T-cell (primary cell): Measurements from ENCODE around the gene AKAP13. TPM values are rescaled to one million over a fixed set of nuclear protein-coding genes. Genes with fewer than 3 reads are reported as not detected.

ENCODE experiments used
- ATAC-seq, 4 experiments: fragments of 200-7000 bp in 3 of 4; fragments of 150-1000 bp in 1 of 4; cut with Tn5 transposase; replicated peaks in 1 of 4; 1 replicate in 3 of 4; 2 replicates in 1 of 4; pipeline ENCODE4 v1.10.0; 2021; ENCODE audit warnings: moderate library complexity in 3 of 4, mild to moderate bottlenecking in 2 of 4, moderate number of reproducible peaks in 1 of 4
- CTCF ChIA-PET, 2 donors: fragments of 300-600 bp; sonication (Branson Sonifier 250); formaldehyde crosslinking; loops; one replicate each; lab custom pipeline; 2022; ENCODE audit warnings: antibody characterized with exemption in 2 of 2; lab: Charles Lee
- POLR2A ChIA-PET, 2 donors: fragments of 300-600 bp; sonication (Branson Sonifier 250); formaldehyde crosslinking; loops; one replicate each; lab custom pipeline; 2022; ENCODE audit warnings: antibody characterized with exemption in 2 of 2; lab: Charles Lee
- DNase-seq, 35 experiments: peaks; one replicate each; pipeline versions ENCODE4 v3.0.0 to v3.0.0-alpha.2; 2013 to 2023
- H3K27ac ChIP-seq: one replicate; pipeline ENCODE4 v1.5.1; 2013; ENCODE audit warnings: low read length
- H3K27me3 ChIP-seq, 2 experiments: replicated peaks in 1 of 2; 1 replicate in 1 of 2; 2 replicates in 1 of 2; pipeline versions ENCODE4 v1.6.1 to v1.7.0; 2013; ENCODE audit warnings: low read length in 1 of 2, mixed read lengths in 1 of 2; ENCODE audit not compliant: control insufficient read depth in 2 of 2, insufficient read depth in 2 of 2; ENCODE audit errors: extremely low read depth in 1 of 2
- H3K36me3 ChIP-seq, 2 donors: 1 replicate in 1 of 2; 2 replicates in 1 of 2; pipeline versions ENCODE4 v1.6.1 to v1.7.0; 2013; ENCODE audit warnings: low read length in 1 of 2; ENCODE audit not compliant: control insufficient read depth in 2 of 2, insufficient read depth in 1 of 2; ENCODE audit errors: extremely low read depth in 1 of 2
- H3K4me1 ChIP-seq, 2 experiments: 1 replicate in 1 of 2; 2 replicates in 1 of 2; pipeline versions ENCODE4 v1.6.1 to v1.7.0; 2013; ENCODE audit warnings: low read length in 2 of 2, mixed read lengths in 1 of 2; ENCODE audit not compliant: insufficient read depth in 2 of 2, control insufficient read depth in 1 of 2; ENCODE audit errors: extremely low read depth in 1 of 2
- H3K4me3 ChIP-seq, 2 donors: 1 replicate in 1 of 2; 2 replicates in 1 of 2; pipeline versions ENCODE4 v1.5.1 to v1.7.0; 2013; ENCODE audit warnings: mild to moderate bottlenecking in 2 of 2, low read length in 1 of 2, moderate library complexity in 1 of 2; ENCODE audit not compliant: control insufficient read depth in 1 of 2; ENCODE audit errors: extremely low read depth in 1 of 2
- H3K9me3 ChIP-seq: 2 replicates; pipeline ENCODE4 v1.7.0; 2013
- H3K27ac Mint-ChIP-seq, 2 donors: one replicate each; pipeline ENCODE4 v1.8.0; 2020 to 2021; ENCODE audit warnings: mild to moderate bottlenecking in 2 of 2, mixed read lengths in 2 of 2
- H3K27me3 Mint-ChIP-seq, 2 donors: one replicate each; pipeline ENCODE4 v1.8.0; 2021 to 2022; ENCODE audit warnings: mixed read lengths in 2 of 2
- H3K36me3 Mint-ChIP-seq: one replicate; pipeline ENCODE4 v1.8.0; 2021; ENCODE audit warnings: mixed read lengths
- H3K4me1 Mint-ChIP-seq, 3 donors: one replicate each; pipeline ENCODE4 v1.8.0; 2020 to 2022; ENCODE audit warnings: mixed read lengths in 3 of 3, mild to moderate bottlenecking in 1 of 3
- H3K4me3 Mint-ChIP-seq, 3 donors: one replicate each; pipeline ENCODE4 v1.8.0; 2020 to 2022; ENCODE audit warnings: mild to moderate bottlenecking in 3 of 3, mixed read lengths in 3 of 3, moderate library complexity in 3 of 3
- H3K9me3 Mint-ChIP-seq, 3 donors: one replicate each; pipeline ENCODE4 v1.8.0; 2020 to 2022; ENCODE audit warnings: mixed read lengths in 3 of 3
- WGBS: methylation state at CpG from one replicate; pipeline ENCODE4 v1.1.5; 2013; ENCODE audit warnings: missing lambda C conversion rate; ENCODE audit not compliant: insufficient coverage; 5-methylcytosine and 5-hydroxymethylcytosine counted together
- total RNA-seq, 35 experiments: library from RNA in 6 of 35; stranded (reverse) in 6 of 35; fragments of 120-200 nt in 1 of 35; gene quantifications; one replicate each; pipeline versions ENCODE4 v1.2.1 to v1.2.4 and lab custom pipeline; 2013 to 2026

The AKAP13 gene
- total RNA-seq, 5 donors from 2014 or later (not counting 1 experiment from before 2014, with no cell fraction given): 232 to 391 (median 281) TPM

- WGBS: 62% methylated on average over 10 of the region's 15 CpGs
- Histone ChIP-seq H3K4me3 (no peak overlapping the region), H3K27ac (no peak overlapping the region), H3K27me3 (no peaks in the 10 kb centered on the region), H3K4me1 (peaks cover 3 to 22% of the 10 kb centered on the region in 2 experiments), H3K36me3 (peaks cover 9 to 21% of the 10 kb centered on the region in 2 donors), H3K9me3 (no peaks in the 10 kb centered on the region)
- H3K9me3 Mint-ChIP-seq: no peaks in the 10 kb centered on the region
- no peaks in the 10 kb centered on the region for H3K27me3 Mint-ChIP-seq
- ChIA-PET CTCF (no interaction called here), POLR2A (no interaction called here)
- ATAC-seq (peak; percentile 37 to 67 (median 45)), DNase-seq (peak in 21 of 35 experiments; percentile 4 to 37 (median 17))
- H3K27ac Mint-ChIP-seq: peak overlapping the region; percentile 57 to 81
- H3K36me3 Mint-ChIP-seq: peaks cover 10% of the 10 kb centered on the region
- no peak overlapping the region for H3K4me3 Mint-ChIP-seq
- peaks cover 32 to 40% (median 36%) of the 10 kb centered on the region in 3 donors for H3K4me1 Mint-ChIP-seq
These were observed 371.1 kb downstream of the AKAP13 start for GRCh38 chr15:85751291-85752123.

GRCh38 chr15:85752124-85752475 is 371.7 kb downstream of the AKAP13 start:
- Histone ChIP-seq H3K4me1 (peaks cover 3 to 22% of the 10 kb centered on the region in 2 experiments), H3K36me3 (peaks cover 3 to 15% of the 10 kb centered on the region in 2 donors), H3K27me3 (no peaks in the 10 kb centered on the region), H3K27ac (no peak overlapping the region), H3K4me3 (no peak overlapping the region), H3K9me3 (no peaks in the 10 kb centered on the region)
- Mint-ChIP-seq H3K4me3 (no peak overlapping the region), H3K27ac (peak overlapping the region in 1 of 2 donors; percentile 66), H3K9me3 (no peaks in the 10 kb centered on the region), H3K36me3 (peaks cover 4% of the 10 kb centered on the region), H3K4me1 (peaks cover 32 to 40% (median 36%) of the 10 kb centered on the region in 3 donors), H3K27me3 (no peaks in the 10 kb centered on the region)
- DNase-seq: no peak
- 94% methylated on average over 15 of the region's 15 CpGs for WGBS
- ChIA-PET CTCF (interaction anchor here in 1 of 2 donors (1.4 kb wide), 1 partner anchor 22 kb away, joined by 3 read pairs; no protein-coding TSS in a partner anchor), POLR2A (no interaction called here)
- ATAC-seq: no peak

GRCh38 chr15:85752491-85752961 is 372.1 kb downstream of the AKAP13 start:
- Histone ChIP-seq H3K4me1 (peaks cover 3 to 22% of the 10 kb centered on the region in 2 experiments), H3K27me3 (no peaks in the 10 kb centered on the region), H3K36me3 (peaks cover 3 to 11% of the 10 kb centered on the region in 2 donors), H3K4me3 (no peak overlapping the region), H3K27ac (no peak overlapping the region), H3K9me3 (no peaks in the 10 kb centered on the region)
- ATAC-seq: peak in 2 of 4 experiments; percentile 33 to 34
- 60% methylated on average over 6 of the region's 8 CpGs for WGBS
- Mint-ChIP-seq H3K27me3 (no peaks in the 10 kb centered on the region), H3K4me1 (peaks cover 32 to 40% (median 36%) of the 10 kb centered on the region in 3 donors), H3K4me3 (peak overlapping the region in 1 of 3 donors; percentile 42), H3K27ac (peak overlapping the region; percentile 65 to 75), H3K9me3 (no peaks in the 10 kb centered on the region), H3K36me3 (no peaks in the 10 kb centered on the region)
- DNase-seq: peak in 1 of 35 experiments; percentile 15
- POLR2A ChIA-PET: no interaction called here
- CTCF ChIA-PET: interaction anchor here in 1 of 2 donors (1.4 kb wide), 1 partner anchor 23 kb away, joined by 3 read pairs; no protein-coding TSS in a partner anchor

- no peaks in the 10 kb centered on the region for H3K36me3 Mint-ChIP-seq
- no peak for DNase-seq
- Histone ChIP-seq H3K4me3 (no peak overlapping the region), H3K27me3 (no peaks in the 10 kb centered on the region), H3K36me3 (peaks cover 3 to 4% of the 10 kb centered on the region in 2 donors), H3K4me1 (peaks cover 3 to 22% of the 10 kb centered on the region in 2 experiments), H3K27ac (no peak overlapping the region), H3K9me3 (no peaks in the 10 kb centered on the region)
- no peak for ATAC-seq
- H3K27me3 Mint-ChIP-seq: no peaks in the 10 kb centered on the region
- no peak overlapping the region for H3K4me3 Mint-ChIP-seq
- POLR2A ChIA-PET: no interaction called here
- WGBS: no CpG with 5 or more reads among the region's 1 CpG
- CTCF ChIA-PET: interaction anchor here in 1 of 2 donors (1.4 kb wide), 1 partner anchor 23 kb away, joined by 3 read pairs; no protein-coding TSS in a partner anchor
- H3K9me3 Mint-ChIP-seq: no peaks in the 10 kb centered on the region
- H3K4me1 Mint-ChIP-seq: peaks cover 32 to 40% (median 36%) of the 10 kb centered on the region in 3 donors
- peak overlapping the region; percentile 37 to 61 for H3K27ac Mint-ChIP-seq
These were observed 372.9 kb downstream of the AKAP13 start for GRCh38 chr15:85753261-85753660.

DNA sequence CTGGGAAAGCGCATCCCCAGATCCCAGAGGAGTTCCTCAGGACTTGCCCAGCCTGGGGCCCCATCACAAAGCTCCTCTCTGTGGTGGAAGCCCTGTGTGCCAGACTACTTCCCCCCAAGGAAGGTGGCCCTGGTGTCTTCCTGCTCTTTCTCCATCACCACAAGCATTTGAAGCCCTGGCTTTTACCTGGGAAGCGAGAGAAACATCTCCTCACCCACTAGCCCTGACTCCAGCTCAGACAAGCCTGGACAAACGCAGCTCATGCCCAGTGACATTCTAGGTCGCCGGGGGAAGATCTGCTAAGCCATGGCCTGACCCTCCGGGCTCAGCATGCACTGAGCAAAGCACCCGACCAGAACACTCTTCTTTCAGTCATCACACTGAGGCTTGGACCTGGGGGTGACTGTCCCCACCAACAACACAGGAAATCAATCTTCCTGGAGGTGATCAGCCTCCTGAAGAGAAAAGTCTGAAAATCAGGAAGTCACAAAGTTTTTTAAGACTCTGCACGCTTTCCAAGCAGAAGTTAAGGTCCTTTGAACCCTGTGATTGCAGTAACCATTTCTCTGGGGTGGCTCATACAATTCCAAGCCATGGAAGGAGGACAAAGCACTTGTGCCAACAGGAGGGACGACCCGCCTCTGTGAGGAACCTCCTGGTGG is 373.5 kb downstream of the AKAP13 start:
- no peaks in the 10 kb centered on the region for H3K9me3 Mint-ChIP-seq
- CTCF ChIA-PET: no interaction called here
- peak overlapping the region; percentile 61 to 78 for H3K27ac Mint-ChIP-seq
- DNase-seq: no peak
- Histone ChIP-seq H3K36me3 (peaks cover 0 to 3% of the 10 kb centered on the region in 2 donors), H3K4me3 (no peak overlapping the region), H3K9me3 (no peaks in the 10 kb centered on the region), H3K27me3 (no peaks in the 10 kb centered on the region), H3K27ac (no peak overlapping the region), H3K4me1 (peaks cover 3 to 22% of the 10 kb centered on the region in 2 experiments)
- peaks cover 32 to 38% (median 36%) of the 10 kb centered on the region in 3 donors for H3K4me1 Mint-ChIP-seq
- no peak overlapping the region for H3K4me3 Mint-ChIP-seq
- 88% methylated on average over 10 of the region's 10 CpGs for WGBS
- POLR2A ChIA-PET: no interaction called here
- H3K36me3 Mint-ChIP-seq: peaks cover 4% of the 10 kb centered on the region
- no peak for ATAC-seq
- no peaks in the 10 kb centered on the region for H3K27me3 Mint-ChIP-seq

GRCh38 chr15:85754989-85755388 is 374.6 kb downstream of the AKAP13 start:
- Mint-ChIP-seq H3K27me3 (no peaks in the 10 kb centered on the region), H3K4me1 (peaks cover 29 to 36% (median 34%) of the 10 kb centered on the region in 3 donors), H3K27ac (no peak overlapping the region), H3K4me3 (no peak overlapping the region), H3K36me3 (peaks cover 4% of the 10 kb centered on the region), H3K9me3 (no peaks in the 10 kb centered on the region)
- no peak overlapping the region for H3K27ac ChIP-seq
- no peak for DNase-seq
- ChIA-PET POLR2A (interaction anchor here (0.5 to 0.6 kb wide), 2 partner anchors 22 to 83 kb away, joined by 3 to 13 read pairs; no protein-coding TSS in a partner anchor), CTCF (no interaction called here)
- H3K27me3 ChIP-seq: no peaks in the 10 kb centered on the region
- no peak for ATAC-seq
- H3K4me3 ChIP-seq: no peak overlapping the region
- peaks cover 2 to 3% of the 10 kb centered on the region in 2 donors for H3K36me3 ChIP-seq
- H3K4me1 ChIP-seq: peaks cover 3 to 22% of the 10 kb centered on the region in 2 experiments
- no peaks in the 10 kb centered on the region for H3K9me3 ChIP-seq
- WGBS: 80% methylated on average over 3 of the region's 7 CpGs
